ENCODE results near the gene DAG1.

Gene DAG1

GRCh38 chr3:49554633-49555265, 84.7 kb downstream of the DAG1 start:
- peak in 1 of 3 donors; percentile 24 for DNase-seq (ENCODE audit: low read depth in 3 of 3)

- no peak for DNase-seq (ENCODE audit: low read depth in 3 of 3)
Observed at GRCh38 chr3:49556500-49557275, 86.6 kb downstream of the DAG1 start.

DNA sequence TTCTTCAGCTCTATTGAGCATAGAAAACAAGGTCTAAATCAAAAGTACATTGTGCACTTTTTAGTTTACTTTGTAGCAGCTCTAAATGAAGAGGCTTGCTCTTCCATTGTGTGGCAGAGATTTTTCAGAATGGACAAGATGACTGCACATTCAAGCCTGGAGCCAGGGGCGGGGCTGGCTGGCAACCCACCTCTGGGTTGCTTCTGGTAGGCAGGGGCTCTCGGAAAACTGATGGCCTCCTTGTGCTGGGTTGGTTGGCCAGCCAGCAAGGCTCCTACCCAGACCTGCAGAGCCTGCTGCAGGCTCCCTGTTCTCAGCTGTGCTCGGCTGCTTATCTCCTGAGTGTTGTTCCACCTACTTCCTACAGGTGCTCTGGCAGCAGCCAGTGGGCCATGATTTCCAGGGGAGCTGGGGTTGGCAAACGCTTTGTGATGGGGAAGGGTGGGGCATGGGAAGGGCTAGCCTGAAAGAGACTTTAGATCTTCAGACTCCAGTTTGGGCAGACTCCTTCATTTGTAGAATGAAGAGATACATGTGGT, 93.0 kb downstream of the DAG1 start:
- DNase-seq (ENCODE audit: low read depth in 3 of 3), result no peak

- no peak for DNase-seq (ENCODE audit: low read depth in 3 of 3)
Observed at GRCh38 chr3:49563766-49564165, 93.7 kb downstream of the DAG1 start.

DNA sequence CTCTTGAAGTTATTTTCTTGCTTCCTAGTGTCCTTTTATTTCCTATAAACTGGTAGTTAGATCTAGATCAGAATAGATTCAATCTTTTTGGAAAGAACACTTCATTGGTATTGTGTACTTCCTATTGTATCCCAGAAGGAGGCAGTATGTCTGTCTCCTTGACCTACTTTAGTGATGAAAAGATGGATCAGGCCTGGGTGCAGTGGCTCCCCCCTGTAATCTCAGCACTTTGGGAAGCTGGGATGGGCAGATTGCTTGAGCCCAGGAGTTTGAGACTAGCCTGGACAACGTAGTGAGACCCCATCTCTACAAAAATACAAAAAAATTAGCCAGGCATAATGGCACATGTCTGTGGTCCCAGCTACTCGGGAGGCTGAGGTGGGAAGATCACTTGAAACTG, 96.2 kb downstream of the DAG1 start:
- DNase-seq (ENCODE audit: low read depth in 3 of 3), result no peak

- no peak for DNase-seq (ENCODE audit: low read depth in 3 of 3)
Observed at GRCh38 chr3:49567406-49567805, 97.3 kb downstream of the DAG1 start.

DNA sequence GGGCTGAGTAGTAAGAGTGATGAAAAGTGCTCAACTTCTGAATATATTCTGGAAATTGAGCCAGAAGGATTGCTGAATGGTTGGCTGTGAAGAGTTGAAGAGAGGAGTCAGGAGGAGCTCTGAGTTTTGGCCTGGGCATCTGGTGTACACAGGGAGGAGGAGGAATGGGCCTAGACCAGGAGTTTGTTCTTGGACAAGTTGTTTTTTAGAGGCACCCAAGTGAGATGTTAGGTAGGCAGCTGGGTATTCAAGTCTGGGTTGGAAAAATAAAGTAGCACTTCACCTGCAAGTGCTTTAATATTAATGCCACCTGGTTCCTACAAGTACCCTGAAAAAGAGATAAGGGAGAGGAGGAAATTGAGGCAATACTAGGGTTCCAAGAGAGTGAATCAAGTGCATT, 98.9 kb downstream of the DAG1 start:
- DNase-seq (ENCODE audit: low read depth in 3 of 3), result no peak

DNA sequence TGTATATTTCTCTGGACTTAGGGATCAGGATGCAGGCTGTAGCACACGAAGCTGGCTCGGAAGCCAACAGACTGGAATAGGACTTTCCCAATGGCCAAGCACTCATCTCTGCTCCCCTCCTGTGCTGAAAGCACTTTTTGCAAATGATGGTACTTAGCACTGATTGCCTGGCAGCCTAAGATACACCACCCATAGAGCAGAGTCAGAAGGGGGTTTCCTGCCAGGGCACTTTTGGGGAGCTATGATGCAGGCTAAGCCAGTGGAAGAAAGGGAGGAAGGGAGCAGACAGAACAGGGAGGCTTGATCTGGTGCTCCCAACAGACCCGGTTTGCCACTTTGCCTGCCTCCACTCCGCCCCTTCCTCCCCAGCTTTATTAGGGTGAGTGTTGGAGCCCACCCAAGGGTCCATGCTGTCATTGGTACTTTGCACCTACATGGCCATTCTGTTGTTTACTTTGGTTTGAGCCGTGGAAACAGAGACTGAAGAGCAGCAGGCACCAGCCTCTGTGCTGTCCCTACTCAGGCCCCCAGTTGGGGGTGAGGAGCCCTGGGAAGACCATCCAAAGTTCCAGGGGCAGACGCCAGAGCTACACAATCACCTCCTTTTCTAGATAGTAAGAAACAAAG, 100.1 kb downstream of the DAG1 start:
- DNase-seq (ENCODE audit: low read depth in 3 of 3), result no peak

DNA sequence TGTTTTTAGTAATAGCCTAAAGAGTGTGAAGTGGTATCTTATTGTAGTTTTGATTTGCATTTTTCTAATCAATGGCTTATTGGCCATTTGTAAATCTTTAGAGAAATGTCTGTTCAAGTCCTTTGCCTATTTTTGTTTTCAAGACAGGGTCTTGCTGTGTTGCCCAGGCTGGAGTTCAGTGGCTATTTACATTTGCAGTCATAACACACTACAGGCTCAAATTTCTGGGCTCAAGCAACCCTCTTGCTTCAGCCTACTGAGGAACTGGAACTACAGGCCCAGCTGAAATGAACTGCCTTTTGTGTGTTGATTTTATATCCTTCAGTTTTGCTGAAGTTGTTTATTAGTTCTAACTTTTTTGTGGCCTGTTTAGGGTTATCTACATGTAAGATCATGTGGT, 112.1 kb downstream of the DAG1 start:
- DNase-seq (ENCODE audit: low read depth in 3 of 3), result no peak

Data from stimulated activated CD4-positive, alpha-beta T cell treated with anti-CD3 and anti-CD28 coated beads, TNF-alpha, amount 100 ng/mL, for 48 hours (primary cell).